RWPE2 (cell line): ENCODE measurements around the gene FBLN7.
A peak's percentile ranks its signal among the peaks of the same experiment; 100 is the strongest.

ENCODE experiments used
- ATAC-seq: fragments of 200-7000 bp; cut with Tn5 transposase; 3 replicates; pipeline ENCODE4 v1.9.1; 2021; ENCODE audit warnings: low read depth
- DNase-seq: peaks from one replicate; pipeline ENCODE4 v3.0.0-alpha.2; 2020; ENCODE audit warnings: low spot score
- H3K27ac ChIP-seq: fragments of 450-650 bp; 2 replicates; pipeline ENCODE4 v1.5.1; 2017; ENCODE audit warnings: mild to moderate bottlenecking; ENCODE audit not compliant: poor library complexity, severe bottlenecking
- H3K27me3 ChIP-seq: fragments of 250-450 bp; sonication (Bioruptor Pico); 2 replicates; pipeline ENCODE4 v1.5.1; 2021; ENCODE audit warnings: mild to moderate bottlenecking, moderate library complexity; ENCODE audit not compliant: insufficient read depth, poor library complexity, severe bottlenecking
- H3K36me3 ChIP-seq: fragments of 250-450 bp; sonication (Bioruptor Pico); 2 replicates; pipeline ENCODE4 v1.5.1; 2020; ENCODE audit warnings: low read depth, mild to moderate bottlenecking, moderate library complexity
- H3K4me1 ChIP-seq: fragments of 250-450 bp; sonication (Bioruptor Pico); 2 replicates; pipeline ENCODE4 v1.5.1; 2021; ENCODE audit warnings: mild to moderate bottlenecking, moderate library complexity; ENCODE audit not compliant: insufficient read depth, poor library complexity, severe bottlenecking
- H3K4me3 ChIP-seq: fragments of 250-450 bp; sonication (Bioruptor Pico); 2 replicates; pipeline ENCODE4 v1.5.1; 2021; ENCODE audit warnings: mild to moderate bottlenecking, moderate library complexity; ENCODE audit not compliant: severe bottlenecking
- H3K9me3 ChIP-seq: fragments of 250-450 bp; sonication (Bioruptor Pico); 2 replicates; pipeline ENCODE4 v1.5.1; 2021; ENCODE audit warnings: mild to moderate bottlenecking, moderate library complexity; ENCODE audit not compliant: severe bottlenecking
- CTCF ChIP-seq: fragments of 450-650 bp; IDR thresholded peaks from one replicate; pipeline ENCODE4 v1.5.1; 2017; ENCODE audit warnings: mild to moderate bottlenecking, moderate library complexity; ENCODE audit not compliant: poor library complexity, severe bottlenecking

The FBLN7 gene

DNA sequence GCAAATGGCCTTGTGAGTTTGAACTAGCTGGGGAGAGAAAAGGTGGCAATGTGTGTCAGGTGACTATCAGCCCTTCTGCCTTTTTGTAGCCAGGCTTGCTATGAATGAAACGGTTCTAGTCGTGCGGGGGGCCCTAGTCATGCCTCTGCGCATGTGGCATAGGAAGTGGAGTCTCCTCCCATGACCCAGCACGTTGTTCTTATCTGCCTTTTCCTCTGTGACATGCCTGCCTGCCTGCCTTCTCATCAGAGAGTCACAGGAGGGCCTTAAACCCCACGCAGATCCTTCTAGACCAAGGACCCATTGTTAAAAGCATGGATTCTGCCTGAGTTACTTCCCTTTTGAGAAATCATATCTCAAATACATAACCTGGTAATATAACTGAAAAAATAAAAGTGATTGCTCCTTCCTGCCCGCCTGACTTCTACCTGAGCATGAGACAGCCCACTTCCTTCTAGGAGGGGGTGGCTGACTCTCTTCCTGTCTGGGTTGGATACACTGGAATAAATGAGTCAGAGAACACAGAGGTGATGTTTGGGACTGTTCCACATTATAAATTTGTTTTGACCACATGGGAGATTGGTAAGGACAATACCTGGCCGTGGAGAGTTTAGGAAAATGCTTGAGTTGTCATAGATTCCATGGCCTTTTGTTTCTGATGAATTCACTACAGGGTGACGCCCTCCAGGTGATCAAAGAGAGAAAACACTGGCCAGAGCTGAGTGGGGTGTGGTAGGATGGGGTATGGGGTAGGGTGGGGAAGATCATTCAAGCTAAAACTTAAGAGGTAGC, 49.8 kb downstream of the FBLN7 start:
- no peak for TF ChIP-seq CTCF
- H3K9me3 ChIP-seq: no peaks in the 10 kb centered on the region
- peaks cover 5% of the 10 kb centered on the region for H3K4me1 ChIP-seq
- H3K4me3 ChIP-seq: no peak overlapping the region
- H3K27ac ChIP-seq: peak overlapping the region; percentile 49
- H3K27me3 ChIP-seq: no peaks in the 10 kb centered on the region
- H3K36me3 ChIP-seq: no peaks in the 10 kb centered on the region
- ATAC-seq (peak; percentile 89), DNase-seq (no peak)

DNA sequence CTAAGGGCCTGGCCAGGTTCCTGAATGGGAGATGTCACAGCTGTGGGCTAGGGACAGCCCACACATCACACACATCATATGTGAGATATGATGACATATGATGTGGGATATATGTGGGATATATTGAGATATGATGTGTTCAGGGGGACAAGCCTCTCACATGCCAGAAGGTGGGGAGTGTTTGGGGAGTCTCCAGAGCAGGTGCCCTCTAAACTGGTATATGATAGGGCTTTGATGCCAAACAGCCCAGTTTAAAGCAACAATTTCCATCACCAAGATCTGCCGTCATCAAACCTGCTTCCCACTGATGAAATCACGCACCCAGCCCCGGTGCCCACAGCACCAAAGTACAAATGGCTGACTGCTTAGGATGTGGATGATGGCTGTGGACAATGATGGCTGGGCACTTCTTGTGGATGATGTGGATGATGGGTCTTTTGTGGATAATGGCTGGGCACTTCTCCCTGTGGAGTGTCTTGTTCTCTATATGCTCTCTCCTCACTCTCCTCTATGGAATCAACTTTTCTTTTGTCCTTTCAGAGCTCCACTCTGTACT, 50.9 kb downstream of the FBLN7 start:
- Histone ChIP-seq H3K4me1 (peaks cover 5% of the 10 kb centered on the region), H3K9me3 (no peaks in the 10 kb centered on the region)
- no peak for ATAC-seq

GRCh38 chr2:112194028-112194427, 55.8 kb downstream of the FBLN7 start:
- no peaks in the 10 kb centered on the region for H3K27me3 ChIP-seq
- no peaks in the 10 kb centered on the region for H3K9me3 ChIP-seq
- H3K36me3 ChIP-seq: no peaks in the 10 kb centered on the region
- no peaks in the 10 kb centered on the region for H3K4me1 ChIP-seq
- H3K27ac ChIP-seq: no peak overlapping the region
- ATAC-seq (no peak), DNase-seq (no peak)
- no peak overlapping the region for H3K4me3 ChIP-seq
- TF ChIP-seq CTCF: no peak

More for the DNA sequence above, 50.9 kb downstream of the FBLN7 start:
- no peak for DNase-seq
- TF ChIP-seq CTCF: no peak
- Histone ChIP-seq H3K4me3 (no peak overlapping the region), H3K27me3 (no peaks in the 10 kb centered on the region), H3K27ac (no peak overlapping the region), H3K36me3 (no peaks in the 10 kb centered on the region)

- Histone ChIP-seq H3K4me1 (no peaks in the 10 kb centered on the region), H3K27ac (no peak overlapping the region), H3K4me3 (no peak overlapping the region), H3K9me3 (no peaks in the 10 kb centered on the region), H3K36me3 (no peaks in the 10 kb centered on the region), H3K27me3 (no peaks in the 10 kb centered on the region)
- no peak for TF ChIP-seq CTCF
- ATAC-seq: no peak
- no peak for DNase-seq
Measured at GRCh38 chr2:112194482-112194881, 56.3 kb downstream of the FBLN7 start.

DNA sequence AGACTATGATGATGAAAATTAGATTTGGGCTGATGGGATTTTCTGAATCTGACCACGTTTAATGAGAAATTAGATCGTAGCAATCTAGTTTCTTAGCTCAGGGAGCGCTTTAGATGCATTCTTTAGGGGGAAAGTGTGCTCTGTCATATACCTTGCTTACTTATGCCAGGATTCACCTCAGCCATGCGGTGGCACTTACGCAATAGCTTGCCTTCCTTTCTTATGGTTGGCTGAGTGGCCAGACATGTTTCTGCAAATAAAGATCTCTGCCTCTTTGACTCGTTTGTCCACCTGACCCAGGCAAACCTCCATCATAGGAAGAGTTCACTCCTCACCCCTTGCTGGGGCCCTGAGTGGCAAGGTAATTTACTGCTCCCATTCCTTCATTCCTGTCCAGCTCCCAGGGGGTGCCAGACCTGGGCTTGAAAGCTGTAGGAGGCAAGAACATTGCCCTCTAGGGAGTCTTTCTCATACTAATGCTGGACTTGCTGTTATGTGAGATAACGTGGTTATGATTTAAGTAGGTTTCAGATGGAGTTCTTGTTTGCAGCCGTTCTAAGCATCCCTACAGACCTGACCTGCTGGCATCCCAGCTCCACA, 57.1 kb downstream of the FBLN7 start:
- TF ChIP-seq CTCF: no peak
- no peak for ATAC-seq
- Histone ChIP-seq H3K4me1 (no peaks in the 10 kb centered on the region), H3K27ac (no peak overlapping the region), H3K9me3 (no peaks in the 10 kb centered on the region), H3K36me3 (no peaks in the 10 kb centered on the region), H3K27me3 (no peaks in the 10 kb centered on the region), H3K4me3 (no peak overlapping the region)
- no peak for DNase-seq
